ENCODE results near the gene SERPINC1. TPM values are rescaled to one million over a fixed set of nuclear protein-coding genes. Genes with fewer than 3 reads are reported as not detected.

Gene SERPINC1
- total and polyA plus RNA-seq, 2 experiments from 2014 or later, result 85.4 to 125 TPM

- H3K36me3 ChIP-seq (replicated peaks; ENCODE audit: insufficient read depth, low read depth), result no peaks in the 10 kb centered on the region
- H3K79me2 ChIP-seq, result no peaks in the 10 kb centered on the region
- no peaks in the 10 kb centered on the region for H4K20me1 ChIP-seq (ENCODE audit: insufficient read depth, poor library complexity, severe bottlenecking)
- no peak for TF ChIP-seq CTCF (IDR thresholded peaks at IDR 0.05; ENCODE audit: poor library complexity)
- H3K4me2 ChIP-seq, result no peak overlapping the region
- no peaks in the 10 kb centered on the region for H3K9me3 ChIP-seq (ENCODE audit: low read depth)
- H3K4me1 ChIP-seq (ENCODE audit: insufficient read depth), result no peaks in the 10 kb centered on the region
- no peak overlapping the region for H2AFZ ChIP-seq
- no peak overlapping the region for H3K4me3 ChIP-seq
- DNase-seq (ENCODE audit: low spot score), result no peak
- no peaks in the 10 kb centered on the region for H3K27me3 ChIP-seq
- no peaks in the 10 kb centered on the region for H3K9me2 ChIP-seq (replicated peaks; ENCODE audit: insufficient read depth)
- H3K27ac ChIP-seq, result no peak overlapping the region
Observed at GRCh38 chr1:173888749-173889148, 28.4 kb downstream of the SERPINC1 start.

GRCh38 chr1:173887627-173888026 is 29.5 kb downstream of the SERPINC1 start:
- Histone ChIP-seq H3K9me2 (replicated peaks; ENCODE audit: insufficient read depth) (no peaks in the 10 kb centered on the region), H3K9me3 (ENCODE audit: low read depth) (no peaks in the 10 kb centered on the region)
- TF ChIP-seq EZH2 (IDR thresholded peaks at IDR 0.05; ENCODE audit: borderline replicate concordance) (no peak), EZH2phosphoT487 (IDR thresholded peaks at IDR 0.05; ENCODE audit: low read depth, severe bottlenecking, unreplicated experiment) (no peak), CTCF (IDR thresholded peaks at IDR 0.05; ENCODE audit: poor library complexity) (no peak)

GRCh38 chr1:173886746-173887611 is 30.1 kb downstream of the SERPINC1 start:
- no peaks in the 10 kb centered on the region for H3K79me2 ChIP-seq
- H3K4me1 ChIP-seq (ENCODE audit: insufficient read depth), result no peaks in the 10 kb centered on the region
- no peak for DNase-seq (ENCODE audit: low spot score)
- no peak overlapping the region for H3K4me2 ChIP-seq
- no peak overlapping the region for H2AFZ ChIP-seq
- H3K9me2 ChIP-seq (replicated peaks; ENCODE audit: insufficient read depth), result no peaks in the 10 kb centered on the region
- no peaks in the 10 kb centered on the region for H3K9me3 ChIP-seq (ENCODE audit: low read depth)
- no peak for TF ChIP-seq EZH2 (IDR thresholded peaks at IDR 0.05; ENCODE audit: borderline replicate concordance)
- TF ChIP-seq EZH2phosphoT487 (IDR thresholded peaks at IDR 0.05; ENCODE audit: low read depth, severe bottlenecking, unreplicated experiment), result no peak
- no peak for TF ChIP-seq CTCF (IDR thresholded peaks at IDR 0.05; ENCODE audit: poor library complexity)
- H4K20me1 ChIP-seq (ENCODE audit: insufficient read depth, poor library complexity, severe bottlenecking), result no peaks in the 10 kb centered on the region
- WGBS (ENCODE audit: low lambda C conversion rate, missing lambda C conversion rate), result 90% methylated on average over 4 of the region's 4 CpGs
- H3K27me3 ChIP-seq, result no peaks in the 10 kb centered on the region
- no peaks in the 10 kb centered on the region for H3K36me3 ChIP-seq (replicated peaks; ENCODE audit: insufficient read depth, low read depth)
- no peak overlapping the region for H3K27ac ChIP-seq
- H3K4me3 ChIP-seq, result no peak overlapping the region

More at GRCh38 chr1:173887627-173888026, 29.5 kb downstream of the SERPINC1 start:
- Histone ChIP-seq H3K36me3 (replicated peaks; ENCODE audit: insufficient read depth, low read depth) (no peaks in the 10 kb centered on the region), H3K4me3 (no peak overlapping the region), H4K20me1 (ENCODE audit: insufficient read depth, poor library complexity, severe bottlenecking) (no peaks in the 10 kb centered on the region), H3K4me2 (no peak overlapping the region), H3K79me2 (no peaks in the 10 kb centered on the region), H3K4me1 (ENCODE audit: insufficient read depth) (no peaks in the 10 kb centered on the region), H3K27me3 (no peaks in the 10 kb centered on the region), H2AFZ (no peak overlapping the region), H3K27ac (no peak overlapping the region)
- DNase-seq (ENCODE audit: low spot score), result no peak
- 94% methylated on average over 2 of the region's 2 CpGs for WGBS (ENCODE audit: low lambda C conversion rate, missing lambda C conversion rate)
